ENCODE results near the gene IDUA. TPM values are rescaled to one million over a fixed set of nuclear protein-coding genes. Genes with fewer than 3 reads are reported as not detected.

Gene IDUA
- total and polyA plus RNA-seq, 5 donors = 8.5 to 17.4 (median 17.0) TPM

DNA sequence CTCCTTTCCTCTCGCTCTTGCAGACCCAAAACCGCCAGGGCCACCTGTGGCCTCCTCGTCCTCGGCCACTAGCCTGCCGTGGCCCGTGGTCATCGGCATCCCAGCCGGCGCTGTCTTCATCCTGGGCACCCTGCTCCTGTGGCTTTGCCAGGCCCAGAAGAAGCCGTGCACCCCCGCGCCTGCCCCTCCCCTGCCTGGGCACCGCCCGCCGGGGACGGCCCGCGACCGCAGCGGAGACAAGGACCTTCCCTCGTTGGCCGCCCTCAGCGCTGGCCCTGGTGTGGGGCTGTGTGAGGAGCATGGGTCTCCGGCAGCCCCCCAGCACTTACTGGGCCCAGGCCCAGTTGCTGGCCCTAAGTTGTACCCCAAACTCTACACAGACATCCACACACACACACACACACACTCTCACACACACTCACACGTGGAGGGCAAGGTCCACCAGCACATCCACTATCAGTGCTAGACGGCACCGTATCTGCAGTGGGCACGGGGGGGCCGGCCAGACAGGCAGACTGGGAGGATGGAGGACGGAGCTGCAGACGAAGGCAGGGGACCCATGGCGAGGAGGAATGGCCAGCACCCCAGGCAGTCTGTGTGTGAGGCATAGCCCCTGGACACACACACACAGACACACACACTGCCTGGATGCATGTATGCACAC is 38.2 kb downstream of the IDUA start:
- no peak for ATAC-seq
- no peaks in the 10 kb centered on the region for H3K4me1 ChIP-seq (ENCODE audit: control insufficient read depth, insufficient read depth, low read length)
- no peak for DNase-seq
- H3K9me3 ChIP-seq (ENCODE audit: control insufficient read depth, low read length) = no peaks in the 10 kb centered on the region
- WGBS = 89% methylated on average over 32 of the region's 32 CpGs
- intact Hi-C loops (cut with DNase I) = no loop called here
- no peak overlapping the region for H3K4me3 ChIP-seq (ENCODE audit: low read length)
- H3K27me3 ChIP-seq (ENCODE audit: control insufficient read depth, insufficient read depth) = no peaks in the 10 kb centered on the region
- no peak overlapping the region for H3K27ac ChIP-seq (ENCODE audit: low read length)

DNA sequence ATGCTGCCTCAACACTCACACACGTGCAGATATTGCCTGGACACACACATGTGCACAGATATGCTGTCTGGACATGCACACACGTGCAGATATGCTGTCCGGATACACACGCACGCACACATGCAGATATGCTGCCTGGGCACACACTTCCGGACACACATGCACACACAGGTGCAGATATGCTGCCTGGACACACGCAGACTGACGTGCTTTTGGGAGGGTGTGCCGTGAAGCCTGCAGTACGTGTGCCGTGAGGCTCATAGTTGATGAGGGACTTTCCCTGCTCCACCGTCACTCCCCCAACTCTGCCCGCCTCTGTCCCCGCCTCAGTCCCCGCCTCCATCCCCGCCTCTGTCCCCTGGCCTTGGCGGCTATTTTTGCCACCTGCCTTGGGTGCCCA is 39.3 kb downstream of the IDUA start:
- Histone ChIP-seq H3K4me1 (ENCODE audit: control insufficient read depth, insufficient read depth, low read length) (no peaks in the 10 kb centered on the region), H3K4me3 (ENCODE audit: low read length) (no peak overlapping the region), H3K9me3 (ENCODE audit: control insufficient read depth, low read length) (no peaks in the 10 kb centered on the region), H3K27me3 (ENCODE audit: control insufficient read depth, insufficient read depth) (no peaks in the 10 kb centered on the region), H3K27ac (ENCODE audit: low read length) (no peak overlapping the region)
- intact Hi-C loops (cut with DNase I) = no loop called here
- 44% methylated on average over 17 of the region's 17 CpGs for WGBS
- DNase-seq (no peak), ATAC-seq (peak; percentile 19 to 24)

DNA sequence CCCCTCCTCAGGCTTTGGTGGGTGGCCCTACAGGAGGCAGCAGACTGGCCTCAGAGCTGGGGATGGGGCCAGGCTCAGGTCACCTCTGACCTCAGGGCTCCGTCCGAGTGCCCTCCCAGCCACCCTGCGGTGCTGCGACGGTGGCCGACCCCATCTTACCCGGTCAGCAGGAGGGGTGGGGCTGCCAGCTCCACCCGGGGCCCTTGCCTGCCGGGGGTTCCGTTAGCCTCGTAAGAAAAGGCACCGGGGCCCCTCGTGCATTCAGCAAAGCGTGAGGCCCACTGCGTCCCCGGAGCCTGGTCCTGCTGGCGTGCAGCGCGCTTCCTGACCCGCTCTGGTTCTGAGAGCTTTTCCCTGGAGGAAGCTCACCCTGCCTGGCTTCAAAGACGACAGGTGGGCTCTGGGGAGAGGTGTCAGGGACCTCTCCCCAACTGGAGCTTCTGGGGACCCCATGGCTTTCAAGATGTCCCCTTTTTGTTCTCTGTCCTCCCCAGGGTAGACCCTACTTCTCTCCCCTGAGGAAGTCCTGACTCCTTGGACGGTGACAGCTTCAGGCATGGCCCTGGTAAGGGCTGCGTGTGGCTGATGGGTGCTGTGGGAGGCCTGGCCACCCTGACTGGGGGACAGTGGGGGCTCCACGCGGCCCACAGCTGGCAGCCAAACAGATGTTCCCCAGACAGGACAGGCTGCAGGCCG is 40.5 kb downstream of the IDUA start:
- H3K4me3 ChIP-seq (ENCODE audit: low read length) = no peak overlapping the region
- DNase-seq (no peak), ATAC-seq (no peak)
- WGBS = 71% methylated on average over 26 of the region's 26 CpGs
- H3K9me3 ChIP-seq (ENCODE audit: control insufficient read depth, low read length) = no peaks in the 10 kb centered on the region
- H3K27ac ChIP-seq (ENCODE audit: low read length) = no peak overlapping the region
- H3K27me3 ChIP-seq (ENCODE audit: control insufficient read depth, insufficient read depth) = no peaks in the 10 kb centered on the region
- intact Hi-C loops (cut with DNase I) = no loop called here
- no peaks in the 10 kb centered on the region for H3K4me1 ChIP-seq (ENCODE audit: control insufficient read depth, insufficient read depth, low read length)

DNA sequence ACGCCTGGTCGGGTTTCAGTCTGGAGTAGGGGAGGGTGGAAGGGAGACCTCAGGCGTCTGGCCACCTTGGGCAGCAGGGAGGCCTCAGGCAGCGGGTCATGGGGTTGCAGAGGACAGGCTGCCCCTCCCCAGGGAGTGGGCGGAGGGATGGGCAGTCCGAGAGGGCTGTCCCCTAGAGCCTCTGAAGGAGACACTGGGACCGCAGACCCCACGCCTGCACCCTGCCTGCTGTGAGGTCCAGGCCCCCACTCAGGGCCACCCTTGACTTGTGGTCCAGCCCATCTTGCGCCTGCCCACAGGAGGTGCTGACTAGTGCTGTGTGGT is 41.0 kb downstream of the IDUA start:
- ATAC-seq = no peak
- Histone ChIP-seq H3K27ac (ENCODE audit: low read length) (no peak overlapping the region), H3K4me3 (ENCODE audit: low read length) (no peak overlapping the region), H3K27me3 (ENCODE audit: control insufficient read depth, insufficient read depth) (no peaks in the 10 kb centered on the region), H3K9me3 (ENCODE audit: control insufficient read depth, low read length) (no peaks in the 10 kb centered on the region), H3K4me1 (ENCODE audit: control insufficient read depth, insufficient read depth, low read length) (no peaks in the 10 kb centered on the region)
- 61% methylated on average over 9 of the region's 9 CpGs for whole genome bisulfite sequencing
- no peak for DNase-seq
- intact Hi-C loops (cut with DNase I) = no loop called here

DNA sequence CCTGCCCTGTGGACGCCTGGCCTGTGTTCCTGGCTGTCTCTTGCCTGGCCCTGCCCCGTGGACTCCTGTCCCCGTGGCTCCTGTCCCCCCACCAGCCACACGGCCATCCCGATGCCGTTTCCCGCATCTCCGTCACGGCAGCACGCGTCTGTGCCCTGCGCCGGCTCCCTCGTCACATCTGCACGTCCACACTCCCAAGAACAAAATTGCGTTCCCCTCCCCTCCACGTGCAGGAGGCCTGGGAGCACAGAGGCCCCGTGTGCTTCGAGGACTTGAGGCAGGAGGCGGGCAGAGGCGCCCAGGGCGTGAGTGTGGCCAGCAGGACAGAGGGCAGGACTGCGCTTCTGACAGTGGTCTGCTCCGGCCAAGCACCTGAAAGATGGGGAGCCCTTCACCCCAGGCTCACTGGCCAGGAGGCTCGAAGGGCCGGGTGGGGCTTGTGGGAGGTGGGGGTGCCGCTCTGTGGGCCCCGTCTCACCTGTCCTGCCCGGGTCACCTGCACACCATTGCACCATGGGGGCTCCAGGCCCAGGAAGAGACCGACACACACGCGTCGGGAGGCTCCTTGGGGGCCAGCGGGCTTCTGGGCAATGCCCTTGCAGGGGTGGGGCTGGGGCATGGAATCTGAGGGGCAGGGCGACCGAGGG is 41.9 kb downstream of the IDUA start:
- no peaks in the 10 kb centered on the region for H3K27me3 ChIP-seq (ENCODE audit: control insufficient read depth, insufficient read depth)
- H3K27ac ChIP-seq (ENCODE audit: low read length) = no peak overlapping the region
- H3K4me1 ChIP-seq (ENCODE audit: control insufficient read depth, insufficient read depth, low read length) = no peaks in the 10 kb centered on the region
- 79% methylated on average over 36 of the region's 36 CpGs for WGBS
- no peak for DNase-seq
- H3K9me3 ChIP-seq (ENCODE audit: control insufficient read depth, low read length) = no peaks in the 10 kb centered on the region
- no peak overlapping the region for H3K4me3 ChIP-seq (ENCODE audit: low read length)
- ATAC-seq = no peak
- intact Hi-C loops (cut with DNase I) = no loop called here

DNA sequence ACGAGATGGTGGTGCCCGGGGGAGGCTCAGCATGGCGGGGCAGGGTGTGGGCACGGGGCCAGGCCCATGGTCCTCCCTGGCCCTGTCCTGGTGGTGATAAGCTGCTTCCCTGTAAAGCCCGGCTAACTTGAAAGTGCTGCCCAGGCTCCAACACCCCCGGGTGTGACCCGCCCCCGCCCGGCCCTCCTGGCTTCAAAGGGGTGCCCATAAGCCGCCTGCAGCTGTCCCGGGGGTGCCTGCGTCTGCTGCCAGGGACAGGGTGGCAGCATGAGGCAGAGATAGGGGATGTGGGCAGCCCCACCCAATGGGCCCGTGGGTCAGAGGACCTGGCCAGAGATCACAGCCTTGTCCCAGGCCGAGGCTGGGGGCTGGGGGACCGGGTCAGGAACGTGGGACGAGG is 42.7 kb downstream of the IDUA start:
- ATAC-seq (no peak), DNase-seq (no peak)
- Histone ChIP-seq H3K9me3 (ENCODE audit: control insufficient read depth, low read length) (no peaks in the 10 kb centered on the region), H3K27me3 (ENCODE audit: control insufficient read depth, insufficient read depth) (no peaks in the 10 kb centered on the region), H3K27ac (ENCODE audit: low read length) (no peak overlapping the region), H3K4me3 (ENCODE audit: low read length) (no peak overlapping the region), H3K4me1 (ENCODE audit: control insufficient read depth, insufficient read depth, low read length) (peaks cover 2% of the 10 kb centered on the region)
- intact Hi-C loops (cut with DNase I) = no loop called here
- 61% methylated on average over 17 of the region's 17 CpGs for WGBS

DNA sequence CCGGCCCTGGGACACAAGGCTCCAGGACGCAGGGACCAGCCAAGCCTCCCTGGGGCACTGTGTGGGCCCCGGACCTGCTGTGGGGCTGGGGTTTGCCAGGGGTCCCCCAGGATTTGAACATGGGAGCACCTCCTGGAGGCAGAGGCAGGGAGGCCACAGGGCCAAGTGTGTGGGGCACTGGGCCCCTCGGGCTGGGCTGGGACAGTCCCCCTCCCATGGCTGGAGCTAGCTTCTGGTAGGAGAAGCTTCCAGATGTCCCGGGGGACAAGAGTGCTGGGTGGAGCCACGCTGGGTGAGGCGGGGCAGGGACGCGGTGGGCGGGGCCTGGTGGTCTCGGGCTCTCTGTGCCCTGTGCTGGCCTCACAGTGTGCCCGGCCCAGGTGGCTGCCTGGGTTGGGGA is 43.2 kb downstream of the IDUA start:
- Histone ChIP-seq H3K4me3 (ENCODE audit: low read length) (no peak overlapping the region), H3K27me3 (ENCODE audit: control insufficient read depth, insufficient read depth) (no peaks in the 10 kb centered on the region), H3K27ac (ENCODE audit: low read length) (no peak overlapping the region), H3K4me1 (ENCODE audit: control insufficient read depth, insufficient read depth, low read length) (peaks cover 2% of the 10 kb centered on the region), H3K9me3 (ENCODE audit: control insufficient read depth, low read length) (no peaks in the 10 kb centered on the region)
- intact Hi-C loops (cut with DNase I) = no loop called here
- ATAC-seq (no peak), DNase-seq (no peak)
- 61% methylated on average over 12 of the region's 12 CpGs for WGBS

DNA sequence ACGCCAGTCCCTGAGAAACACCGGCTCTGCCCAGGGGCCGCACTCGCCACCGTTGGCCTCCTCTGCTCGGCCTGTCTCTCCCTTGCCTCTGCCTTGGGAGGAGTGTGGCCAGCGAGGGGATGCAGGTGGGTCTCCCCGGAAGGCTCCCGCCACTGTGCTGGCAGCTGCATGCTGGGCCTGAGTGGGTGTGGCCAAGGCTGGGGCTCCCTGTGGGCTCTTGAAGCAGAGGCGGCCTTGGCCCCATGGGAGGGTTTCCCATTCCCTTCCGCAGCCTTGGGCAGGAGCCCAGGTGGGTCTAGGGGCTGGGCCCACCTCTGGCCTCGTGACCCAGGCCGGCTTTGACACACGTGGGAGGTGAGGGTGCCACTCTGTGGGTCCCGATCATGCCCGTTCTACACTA is 43.7 kb downstream of the IDUA start:
- peaks cover 2% of the 10 kb centered on the region for H3K4me1 ChIP-seq (ENCODE audit: control insufficient read depth, insufficient read depth, low read length)
- H3K9me3 ChIP-seq (ENCODE audit: control insufficient read depth, low read length) = no peaks in the 10 kb centered on the region
- no peak for ATAC-seq
- H3K27ac ChIP-seq (ENCODE audit: low read length) = no peak overlapping the region
- no peak overlapping the region for H3K4me3 ChIP-seq (ENCODE audit: low read length)
- H3K27me3 ChIP-seq (ENCODE audit: control insufficient read depth, insufficient read depth) = no peaks in the 10 kb centered on the region
- DNase-seq = no peak
- WGBS = 72% methylated on average over 16 of the region's 16 CpGs
- intact Hi-C loops (cut with DNase I) = no loop called here

DNA sequence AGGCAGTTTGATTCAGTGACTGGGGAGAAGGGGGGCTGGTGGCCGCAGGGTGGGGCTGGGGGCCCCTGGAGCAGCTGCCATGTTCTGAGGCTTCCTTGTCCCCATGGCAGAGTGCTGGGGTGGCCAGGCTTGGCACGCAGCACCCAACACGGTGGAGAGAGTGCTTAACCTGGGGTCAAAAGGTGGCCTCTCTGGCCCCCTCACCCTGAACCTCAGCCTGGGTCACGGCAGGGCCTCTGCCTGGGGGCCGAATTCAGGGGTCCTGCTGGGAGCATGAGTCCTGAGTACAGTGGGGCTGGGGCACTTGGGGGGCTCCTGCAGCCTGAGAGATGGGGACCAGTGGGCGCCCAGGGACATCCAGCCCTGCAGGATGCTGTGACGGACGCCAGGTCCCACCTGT is 44.5 kb downstream of the IDUA start:
- Histone ChIP-seq H3K27ac (ENCODE audit: low read length) (no peak overlapping the region), H3K4me3 (ENCODE audit: low read length) (no peak overlapping the region), H3K9me3 (ENCODE audit: control insufficient read depth, low read length) (no peaks in the 10 kb centered on the region), H3K4me1 (ENCODE audit: control insufficient read depth, insufficient read depth, low read length) (peaks cover 2% of the 10 kb centered on the region), H3K27me3 (ENCODE audit: control insufficient read depth, insufficient read depth) (no peaks in the 10 kb centered on the region)
- intact Hi-C loops (cut with DNase I) = no loop called here
- DNase-seq = no peak
- no peak for ATAC-seq
- 81% methylated on average over 8 of the region's 8 CpGs for WGBS

DNA sequence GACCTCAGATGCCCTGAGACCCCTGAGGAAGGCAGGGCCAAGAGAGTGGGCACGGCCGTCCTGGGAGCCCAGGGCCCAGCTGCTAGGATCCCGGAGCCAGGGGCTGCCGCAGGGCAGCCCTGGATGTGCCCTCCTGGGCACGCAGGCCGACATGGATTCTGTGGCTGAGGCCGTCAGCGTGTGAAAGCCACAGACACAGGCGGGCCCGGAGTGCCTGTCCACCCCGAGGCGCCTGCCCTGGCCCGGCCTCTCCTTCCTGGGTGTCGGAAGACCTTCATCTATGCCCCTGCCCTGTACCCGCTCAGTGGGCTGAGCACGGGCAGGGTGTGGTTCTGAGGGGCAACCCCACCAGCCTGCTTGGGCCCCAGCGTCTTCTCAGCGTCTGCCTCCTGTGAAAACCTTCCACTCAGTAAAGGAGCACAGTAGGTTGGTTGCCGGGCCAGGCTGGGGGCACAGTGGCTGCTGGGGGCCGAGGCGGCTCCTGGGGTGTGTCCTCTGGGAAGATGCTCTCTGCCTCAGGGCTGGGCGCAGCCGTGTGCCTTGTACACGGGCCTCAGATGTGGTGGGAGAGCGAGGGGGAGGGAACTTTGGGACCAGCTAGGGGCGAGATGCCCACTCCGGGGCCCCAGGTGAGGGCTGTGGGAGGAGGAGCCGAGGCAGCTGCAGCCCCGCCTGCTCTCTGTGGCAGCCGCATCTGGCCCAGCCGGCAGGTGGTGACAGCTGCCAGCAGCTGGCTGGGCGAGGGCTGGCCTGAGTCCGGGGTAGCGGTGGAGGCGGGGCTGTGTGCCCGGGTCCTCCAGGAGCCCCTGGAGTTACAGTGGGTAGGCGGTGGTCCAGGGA is 45.3 kb downstream of the IDUA start:
- no peak for ATAC-seq

DNA sequence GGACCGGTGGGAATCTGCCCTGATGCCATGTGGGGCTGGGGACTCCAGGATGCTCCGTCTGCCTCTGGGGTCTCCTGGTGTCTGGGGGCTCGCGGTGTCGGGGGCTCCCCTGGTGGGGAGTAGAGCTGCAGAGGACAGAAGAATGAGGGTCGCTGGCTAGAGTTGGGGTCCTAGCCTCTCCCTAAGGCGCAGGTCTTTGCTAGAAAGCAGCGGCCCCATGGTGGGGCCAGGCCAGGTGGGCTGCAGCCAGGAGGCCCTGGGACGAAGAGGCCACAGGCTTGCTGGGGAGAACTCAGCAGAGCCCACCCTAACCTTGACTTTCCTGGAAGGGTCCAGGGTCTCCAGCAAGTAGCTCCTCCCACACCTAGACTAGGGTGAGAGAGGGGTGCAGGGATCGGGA is 46.0 kb downstream of the IDUA start:
- no peak overlapping the region for H3K27ac ChIP-seq (ENCODE audit: low read length)
- intact Hi-C loops (cut with DNase I) = no loop called here
- peaks cover 2% of the 10 kb centered on the region for H3K4me1 ChIP-seq (ENCODE audit: control insufficient read depth, insufficient read depth, low read length)
- no peaks in the 10 kb centered on the region for H3K9me3 ChIP-seq (ENCODE audit: control insufficient read depth, low read length)
- DNase-seq = no peak
- no peak for ATAC-seq
- no peaks in the 10 kb centered on the region for H3K27me3 ChIP-seq (ENCODE audit: control insufficient read depth, insufficient read depth)
- no peak overlapping the region for H3K4me3 ChIP-seq (ENCODE audit: low read length)
- WGBS = 78% methylated on average over 10 of the region's 10 CpGs

More for the DNA sequence above, 45.3 kb downstream of the IDUA start:
- no peak for DNase-seq
- intact Hi-C loops (cut with DNase I) = no loop called here
- no peak overlapping the region for H3K27ac ChIP-seq (ENCODE audit: low read length)
- H3K4me3 ChIP-seq (ENCODE audit: low read length) = no peak overlapping the region
- 66% methylated on average over 37 of the region's 37 CpGs for WGBS
- H3K4me1 ChIP-seq (ENCODE audit: control insufficient read depth, insufficient read depth, low read length) = peaks cover 2% of the 10 kb centered on the region
- no peaks in the 10 kb centered on the region for H3K9me3 ChIP-seq (ENCODE audit: control insufficient read depth, low read length)
- no peaks in the 10 kb centered on the region for H3K27me3 ChIP-seq (ENCODE audit: control insufficient read depth, insufficient read depth)
